WTC11 (cell line): Measurements from ENCODE around the gene PITX1. TPM values are rescaled to one million over a fixed set of nuclear protein-coding genes. Genes with fewer than 3 reads are reported as not detected.
"Not testable (repeated sequence)": the region's sequence is repeated elsewhere in the genome, so short reads cannot be mapped to it uniquely, and the experiment has no call there.

Experiments used
- ATAC-seq: fragments of 200-7000 bp; cut with Tn5 transposase; 2 replicates; pipeline ENCODE4 v1.10.0; 2021; ENCODE audit warnings: mild to moderate bottlenecking, moderate library complexity
- CTCF ChIA-PET: fragments of 300-600 bp; sonication (Branson Sonifier 250); formaldehyde crosslinking; loops from one replicate; lab custom pipeline; 2021; ENCODE audit warnings: antibody characterized with exemption; lab: Charles Lee
- POLR2A ChIA-PET: fragments of 350-600 bp; sonication (Branson Sonifier 250); formaldehyde crosslinking; loops from one replicate; lab custom pipeline; 2021; ENCODE audit warnings: antibody characterized with exemption; lab: Charles Lee
- DNase-seq: peaks from one replicate; pipeline ENCODE4 v3.0.0; 2021; ENCODE audit warnings: low spot score
- H3K27ac Mint-ChIP-seq: 2 replicates; pipeline ENCODE4 v1.8.0; 2021; ENCODE audit warnings: mixed read lengths
- H3K27me3 Mint-ChIP-seq: 2 replicates; pipeline ENCODE4 v1.8.0; 2021; ENCODE audit warnings: low read depth, mild to moderate bottlenecking, moderate library complexity, mixed read lengths
- H3K36me3 Mint-ChIP-seq: 2 replicates; pipeline ENCODE4 v1.8.0; 2021; ENCODE audit warnings: mixed read lengths
- H3K4me1 Mint-ChIP-seq: 2 replicates; pipeline ENCODE4 v1.8.0; 2022; ENCODE audit warnings: mixed read lengths
- H3K4me3 Mint-ChIP-seq: 2 replicates; pipeline ENCODE4 v1.8.0; 2021; ENCODE audit warnings: mild to moderate bottlenecking, moderate library complexity, mixed read lengths
- H3K9me3 Mint-ChIP-seq: 2 replicates; pipeline ENCODE4 v1.8.0; 2021; ENCODE audit warnings: mixed read lengths
- ELF4 ChIP-seq: sonication (generic); formaldehyde crosslinking; IDR thresholded peaks from 2 replicates; pipeline ENCODE4 v1.8.1; 2022; ENCODE audit warnings: low read depth, mild to moderate bottlenecking, moderate library complexity, missing genetic modification reagents
- FOXJ3 ChIP-seq: sonication (generic); formaldehyde crosslinking; IDR thresholded peaks from 2 replicates; pipeline ENCODE4 v1.9.0; 2021; ENCODE audit warnings: missing genetic modification reagents, mild to moderate bottlenecking, borderline replicate concordance
- FOXK1 ChIP-seq: sonication (generic); formaldehyde crosslinking; IDR thresholded peaks from 2 replicates; pipeline ENCODE4 v1.8.0; 2022; ENCODE audit warnings: mild to moderate bottlenecking, moderate library complexity, missing genetic modification reagents
- IRF2 ChIP-seq: sonication (generic); formaldehyde crosslinking; IDR thresholded peaks from 2 replicates; pipeline ENCODE4 v1.8.0; 2022; ENCODE audit warnings: low read depth, missing genetic modification reagents, borderline replicate concordance
- JAZF1 ChIP-seq: fragments of 250-450 bp; sonication (Bioruptor Pico); IDR thresholded peaks from 2 replicates; pipeline ENCODE4 v1.9.0; 2021; ENCODE audit warnings: moderate library complexity, mild to moderate bottlenecking, inconsistent platforms
- MYBL2 ChIP-seq: sonication (generic); formaldehyde crosslinking; IDR thresholded peaks from 2 replicates; pipeline ENCODE4 v1.8.1; 2023; ENCODE audit warnings: mild to moderate bottlenecking, moderate library complexity, missing genetic modification reagents
- NFE2L1 ChIP-seq: sonication (generic); formaldehyde crosslinking; IDR thresholded peaks from 2 replicates; pipeline ENCODE4 v1.8.1; 2023; ENCODE audit warnings: missing genetic modification reagents
- RELA ChIP-seq: sonication (generic); formaldehyde crosslinking; IDR thresholded peaks from 2 replicates; pipeline ENCODE4 v1.8.1; 2022; ENCODE audit warnings: missing genetic modification reagents, mild to moderate bottlenecking, borderline replicate concordance
- SMAD3 ChIP-seq: sonication (generic); formaldehyde crosslinking; IDR thresholded peaks from 2 replicates; pipeline ENCODE4 v1.8.0; 2022; ENCODE audit warnings: missing genetic modification reagents, mild to moderate bottlenecking, borderline replicate concordance
- ZNF317 ChIP-seq: sonication (generic); formaldehyde crosslinking; IDR thresholded peaks from 2 replicates; pipeline ENCODE4 v1.8.1; 2023; ENCODE audit warnings: low read depth, mild to moderate bottlenecking, moderate library complexity, missing genetic modification reagents, borderline replicate concordance
- ZNF416 ChIP-seq: fragments of 250-450 bp; sonication (Bioruptor Pico); IDR thresholded peaks from 2 replicates; pipeline ENCODE4 v1.9.0; 2021; ENCODE audit warnings: mild to moderate bottlenecking, inconsistent platforms
- ZNF671 ChIP-seq: fragments of 250-450 bp; sonication (Bioruptor Pico); IDR thresholded peaks from 2 replicates; pipeline ENCODE4 v1.8.0; 2021; ENCODE audit warnings: mild to moderate bottlenecking
- total RNA-seq: library from RNA; stranded (reverse); gene quantifications from 3 replicates; pipeline ENCODE4 v1.2.3, GENCODE V29; 2021
- TF ChIP-seq, protein P1 (sequence below): fragments of 250-450 bp; sonication (Bioruptor Pico); IDR thresholded peaks from 2 replicates; pipeline ENCODE4 v2.1.2; 2022; ENCODE audit warnings: mild to moderate bottlenecking, moderate library complexity
- TF ChIP-seq, protein P2 (sequence below): sonication (generic); formaldehyde crosslinking; IDR thresholded peaks from 2 replicates; pipeline ENCODE4 v1.8.1; 2022; ENCODE audit warnings: mild to moderate bottlenecking, moderate library complexity, missing genetic modification reagents
- TF ChIP-seq, protein P3 (sequence below): sonication (generic); formaldehyde crosslinking; IDR thresholded peaks from 2 replicates; pipeline ENCODE4 v1.8.1; 2023; ENCODE audit warnings: mild to moderate bottlenecking, missing genetic modification reagents
- TF ChIP-seq, protein P4 (sequence below): sonication (generic); formaldehyde crosslinking; conservative IDR thresholded peaks from 2 replicates; pipeline ENCODE4 v1.8.1; 2022; ENCODE audit warnings: mild to moderate bottlenecking, missing genetic modification reagents
- TF ChIP-seq, protein P5 (sequence below): sonication (generic); formaldehyde crosslinking; IDR thresholded peaks from 2 replicates; pipeline ENCODE4 v1.8.1; 2022; ENCODE audit warnings: low read depth, mild to moderate bottlenecking, moderate library complexity, missing genetic modification reagents, borderline replicate concordance
- TF ChIP-seq, protein P6 (sequence below): sonication (generic); formaldehyde crosslinking; IDR thresholded peaks from 2 replicates; pipeline ENCODE4 v1.8.0; 2023; ENCODE audit warnings: mild to moderate bottlenecking, missing genetic modification reagents

Gene PITX1
- total RNA-seq, 1 experiment from 2014 or later = 0.13 TPM

DNA sequence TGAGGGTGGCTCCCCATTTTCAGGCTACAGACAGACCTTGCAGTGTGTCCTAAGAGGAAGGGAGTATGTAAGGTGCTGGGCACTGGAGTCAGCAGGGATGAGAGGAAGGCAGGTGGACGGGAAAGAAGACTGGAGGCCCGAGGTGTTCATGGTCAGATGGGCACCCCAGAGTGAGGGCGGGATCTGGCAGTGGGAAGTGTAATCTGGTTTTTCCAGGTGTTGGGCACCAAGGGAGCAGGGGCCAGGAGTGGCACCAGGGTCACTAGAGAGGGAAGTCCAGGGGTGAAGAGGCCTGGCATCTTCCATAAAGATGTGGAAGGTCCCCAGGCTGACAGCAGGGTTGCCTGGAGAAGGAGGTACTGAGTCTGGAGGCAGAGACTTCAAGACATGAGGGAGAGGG is 29.7 kb downstream of the PITX1 start:
- TF ChIP-seq ELF4 (CRISPR knock-in tag) (no peak), ZNF317 (CRISPR knock-in tag) (no peak), RELA (CRISPR knock-in tag) (no peak), FOXK1 (no peak), FOXJ3 (no peak), JAZF1 (CRISPR knock-in tag) (no peak)
- TF ChIP-seq, protein P1, sequence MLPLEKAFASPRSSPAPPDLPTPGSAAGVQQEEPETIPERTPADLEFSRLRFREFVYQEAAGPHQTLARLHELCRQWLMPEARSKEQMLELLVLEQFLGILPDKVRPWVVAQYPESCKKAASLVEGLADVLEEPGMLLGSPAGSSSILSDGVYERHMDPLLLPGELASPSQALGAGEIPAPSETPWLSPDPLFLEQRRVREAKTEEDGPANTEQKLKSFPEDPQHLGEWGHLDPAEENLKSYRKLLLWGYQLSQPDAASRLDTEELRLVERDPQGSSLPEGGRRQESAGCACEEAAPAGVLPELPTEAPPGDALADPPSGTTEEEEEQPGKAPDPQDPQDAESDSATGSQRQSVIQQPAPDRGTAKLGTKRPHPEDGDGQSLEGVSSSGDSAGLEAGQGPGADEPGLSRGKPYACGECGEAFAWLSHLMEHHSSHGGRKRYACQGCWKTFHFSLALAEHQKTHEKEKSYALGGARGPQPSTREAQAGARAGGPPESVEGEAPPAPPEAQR (CRISPR knock-in tag) = no peak
- no peak overlapping the region for H3K27ac Mint-ChIP-seq
- CTCF ChIA-PET = no interaction called here

DNA sequence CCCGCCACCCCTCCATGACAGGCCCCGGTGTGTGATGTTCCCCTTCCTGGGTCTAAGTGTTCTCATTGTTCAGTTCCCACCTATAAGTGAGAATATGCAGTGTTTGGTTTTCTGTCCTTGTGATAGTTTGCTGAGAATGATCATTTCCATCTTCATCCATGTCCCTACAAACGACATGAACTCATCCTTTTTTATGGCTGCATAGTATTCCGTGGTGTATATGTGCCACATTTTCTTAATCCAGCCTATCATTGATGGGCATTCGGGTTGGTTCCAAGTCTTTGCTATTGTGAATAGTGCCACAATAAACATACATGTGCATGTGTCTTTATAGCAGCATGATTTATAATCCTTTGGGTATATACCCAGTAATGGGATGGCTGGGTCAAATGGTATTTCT is 36.0 kb downstream of the PITX1 start:
- H3K9me3 Mint-ChIP-seq, H3K27ac Mint-ChIP-seq, H3K4me1 Mint-ChIP-seq, POLR2A ChIA-PET, H3K4me3 Mint-ChIP-seq, H3K36me3 Mint-ChIP-seq, ATAC-seq, DNase-seq, CTCF ChIA-PET: not testable (repeated sequence)
- H3K27me3 Mint-ChIP-seq = peaks cover 13% of the 10 kb centered on the region; the same call in 1 of the 2 replicates

More for the DNA sequence above, 29.7 kb downstream of the PITX1 start:
- Mint-ChIP-seq H3K36me3 (no peaks in the 10 kb centered on the region), H3K4me3 (no peak overlapping the region), H3K9me3 (no peaks in the 10 kb centered on the region), H3K27me3 (peaks cover 13% of the 10 kb centered on the region; the same call in 1 of the 2 replicates), H3K4me1 (no peaks in the 10 kb centered on the region)
- DNase-seq = no peak
- POLR2A ChIA-PET = no interaction called here
- no peak for ATAC-seq

DNA sequence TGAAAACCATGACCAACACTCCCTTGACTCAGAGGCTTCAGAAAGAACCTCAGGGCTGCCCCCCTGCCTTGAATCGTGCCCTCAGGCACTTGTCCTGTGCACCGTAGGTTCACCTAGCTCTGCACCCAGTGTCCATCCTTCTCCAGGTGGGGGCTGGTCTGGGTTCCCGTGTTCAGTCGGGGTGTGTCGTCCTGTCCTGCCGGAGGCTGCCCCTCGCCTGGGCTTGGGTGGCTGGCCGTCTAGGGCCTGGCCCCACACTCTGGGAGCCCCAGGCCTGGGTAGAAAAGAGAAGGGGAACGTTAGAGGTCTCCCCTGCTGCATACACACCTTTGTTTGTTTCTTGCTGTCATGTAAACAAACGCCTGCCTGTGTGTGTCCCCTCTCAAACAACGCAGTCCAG is 37.0 kb downstream of the PITX1 start:
- DNase-seq (no peak), ATAC-seq (no peak)
- Mint-ChIP-seq H3K27me3 (peaks cover 7% of the 10 kb centered on the region; the same call in 1 of the 2 replicates), H3K4me1 (peaks cover 6% of the 10 kb centered on the region), H3K4me3 (no peak overlapping the region), H3K9me3 (no peaks in the 10 kb centered on the region), H3K36me3 (no peaks in the 10 kb centered on the region), H3K27ac (no peak overlapping the region)
- POLR2A ChIA-PET = no interaction called here
- TF ChIP-seq, protein P2, sequence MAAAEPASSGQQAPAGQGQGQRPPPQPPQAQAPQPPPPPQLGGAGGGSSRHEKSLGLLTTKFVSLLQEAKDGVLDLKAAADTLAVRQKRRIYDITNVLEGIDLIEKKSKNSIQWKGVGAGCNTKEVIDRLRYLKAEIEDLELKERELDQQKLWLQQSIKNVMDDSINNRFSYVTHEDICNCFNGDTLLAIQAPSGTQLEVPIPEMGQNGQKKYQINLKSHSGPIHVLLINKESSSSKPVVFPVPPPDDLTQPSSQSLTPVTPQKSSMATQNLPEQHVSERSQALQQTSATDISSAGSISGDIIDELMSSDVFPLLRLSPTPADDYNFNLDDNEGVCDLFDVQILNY (CRISPR knock-in tag) = no peak
- no peak for TF ChIP-seq ZNF671 (CRISPR knock-in tag)
- no peak for TF ChIP-seq FOXK1
- TF ChIP-seq IRF2 (CRISPR knock-in tag) = no peak
- TF ChIP-seq NFE2L1 = no peak
- CTCF ChIA-PET = no interaction called here

DNA sequence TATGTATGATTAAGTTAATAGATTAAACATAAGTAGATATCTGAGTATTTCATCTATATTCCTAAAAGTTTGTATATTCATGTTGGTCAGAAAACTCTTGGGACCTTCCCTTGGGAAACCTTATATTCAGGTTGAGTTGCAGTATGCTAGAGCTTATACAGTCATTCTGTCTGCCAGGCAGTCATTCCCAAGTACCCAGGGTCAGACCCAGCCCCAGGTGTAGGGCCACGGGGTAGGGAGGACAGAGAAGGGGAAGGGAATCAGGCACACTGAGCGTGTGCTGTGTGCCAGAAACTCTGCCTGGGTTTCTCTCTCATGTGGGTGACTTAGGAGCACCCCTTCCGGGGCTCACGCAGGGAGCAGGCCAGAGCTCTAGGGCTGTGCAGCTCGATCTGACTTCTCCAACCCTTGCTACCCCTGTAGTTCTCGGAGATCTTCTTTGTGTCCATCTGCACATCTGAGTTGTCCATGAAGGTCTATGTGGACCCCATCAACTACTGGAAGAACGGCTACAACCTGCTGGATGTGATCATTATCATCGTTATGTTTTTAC is 38.1 kb downstream of the PITX1 start:
- H3K4me3 Mint-ChIP-seq = no peak overlapping the region
- H3K9me3 Mint-ChIP-seq = peaks cover 9% of the 10 kb centered on the region
- ChIA-PET CTCF (interaction anchor here (0.8 to 1.2 kb wide), 3 partner anchors 10 to 195 kb away, joined by 3 to 6 read pairs (median 3); no protein-coding TSS in a partner anchor), POLR2A (no interaction called here)
- ATAC-seq (no peak), DNase-seq (no peak)
- H3K4me1 Mint-ChIP-seq = peaks cover 6% of the 10 kb centered on the region
- H3K36me3 Mint-ChIP-seq = 0 out of 2 replicates have a peak, but pooled peaks cover 6% of the 10 kb centered on the region
- no peak overlapping the region for H3K27ac Mint-ChIP-seq
- H3K27me3 Mint-ChIP-seq = peaks cover 6% of the 10 kb centered on the region; the same call in 1 of the 2 replicates
- TF ChIP-seq, protein P3, sequence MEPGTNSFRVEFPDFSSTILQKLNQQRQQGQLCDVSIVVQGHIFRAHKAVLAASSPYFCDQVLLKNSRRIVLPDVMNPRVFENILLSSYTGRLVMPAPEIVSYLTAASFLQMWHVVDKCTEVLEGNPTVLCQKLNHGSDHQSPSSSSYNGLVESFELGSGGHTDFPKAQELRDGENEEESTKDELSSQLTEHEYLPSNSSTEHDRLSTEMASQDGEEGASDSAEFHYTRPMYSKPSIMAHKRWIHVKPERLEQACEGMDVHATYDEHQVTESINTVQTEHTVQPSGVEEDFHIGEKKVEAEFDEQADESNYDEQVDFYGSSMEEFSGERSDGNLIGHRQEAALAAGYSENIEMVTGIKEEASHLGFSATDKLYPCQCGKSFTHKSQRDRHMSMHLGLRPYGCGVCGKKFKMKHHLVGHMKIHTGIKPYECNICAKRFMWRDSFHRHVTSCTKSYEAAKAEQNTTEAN = no peak
- TF ChIP-seq, protein P4, sequence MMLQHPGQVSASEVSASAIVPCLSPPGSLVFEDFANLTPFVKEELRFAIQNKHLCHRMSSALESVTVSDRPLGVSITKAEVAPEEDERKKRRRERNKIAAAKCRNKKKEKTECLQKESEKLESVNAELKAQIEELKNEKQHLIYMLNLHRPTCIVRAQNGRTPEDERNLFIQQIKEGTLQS = no peak
- no peak for TF ChIP-seq ZNF416 (CRISPR knock-in tag)
- TF ChIP-seq, protein P1 (CRISPR knock-in tag) = no peak
- TF ChIP-seq, protein P5, sequence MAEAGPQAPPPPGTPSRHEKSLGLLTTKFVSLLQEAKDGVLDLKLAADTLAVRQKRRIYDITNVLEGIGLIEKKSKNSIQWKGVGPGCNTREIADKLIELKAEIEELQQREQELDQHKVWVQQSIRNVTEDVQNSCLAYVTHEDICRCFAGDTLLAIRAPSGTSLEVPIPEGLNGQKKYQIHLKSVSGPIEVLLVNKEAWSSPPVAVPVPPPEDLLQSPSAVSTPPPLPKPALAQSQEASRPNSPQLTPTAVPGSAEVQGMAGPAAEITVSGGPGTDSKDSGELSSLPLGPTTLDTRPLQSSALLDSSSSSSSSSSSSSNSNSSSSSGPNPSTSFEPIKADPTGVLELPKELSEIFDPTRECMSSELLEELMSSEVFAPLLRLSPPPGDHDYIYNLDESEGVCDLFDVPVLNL = no peak
- no peak for TF ChIP-seq SMAD3 (CRISPR knock-in tag)
- TF ChIP-seq, protein P6, sequence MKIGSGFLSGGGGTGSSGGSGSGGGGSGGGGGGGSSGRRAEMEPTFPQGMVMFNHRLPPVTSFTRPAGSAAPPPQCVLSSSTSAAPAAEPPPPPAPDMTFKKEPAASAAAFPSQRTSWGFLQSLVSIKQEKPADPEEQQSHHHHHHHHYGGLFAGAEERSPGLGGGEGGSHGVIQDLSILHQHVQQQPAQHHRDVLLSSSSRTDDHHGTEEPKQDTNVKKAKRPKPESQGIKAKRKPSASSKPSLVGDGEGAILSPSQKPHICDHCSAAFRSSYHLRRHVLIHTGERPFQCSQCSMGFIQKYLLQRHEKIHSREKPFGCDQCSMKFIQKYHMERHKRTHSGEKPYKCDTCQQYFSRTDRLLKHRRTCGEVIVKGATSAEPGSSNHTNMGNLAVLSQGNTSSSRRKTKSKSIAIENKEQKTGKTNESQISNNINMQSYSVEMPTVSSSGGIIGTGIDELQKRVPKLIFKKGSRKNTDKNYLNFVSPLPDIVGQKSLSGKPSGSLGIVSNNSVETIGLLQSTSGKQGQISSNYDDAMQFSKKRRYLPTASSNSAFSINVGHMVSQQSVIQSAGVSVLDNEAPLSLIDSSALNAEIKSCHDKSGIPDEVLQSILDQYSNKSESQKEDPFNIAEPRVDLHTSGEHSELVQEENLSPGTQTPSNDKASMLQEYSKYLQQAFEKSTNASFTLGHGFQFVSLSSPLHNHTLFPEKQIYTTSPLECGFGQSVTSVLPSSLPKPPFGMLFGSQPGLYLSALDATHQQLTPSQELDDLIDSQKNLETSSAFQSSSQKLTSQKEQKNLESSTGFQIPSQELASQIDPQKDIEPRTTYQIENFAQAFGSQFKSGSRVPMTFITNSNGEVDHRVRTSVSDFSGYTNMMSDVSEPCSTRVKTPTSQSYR (CRISPR knock-in tag) = no peak
- TF ChIP-seq MYBL2 (CRISPR knock-in tag) = no peak
